Neural cell (in vitro differentiated cells): ENCODE results near the gene SSTR5. TPM values are rescaled to one million over a fixed set of nuclear protein-coding genes. Genes with fewer than 3 reads are reported as not detected.

ENCODE experiments used
- H2AFZ ChIP-seq: fragments of 200-600, 300-800 bp; sonication (generic), shearing (Covaris generic); 2 replicates; pipeline ENCODE4 v1.6.0; 2014; ENCODE audit warnings: low read depth, mild to moderate bottlenecking, antibody characterized with exemption, low read length, moderate library complexity
- H3F3A ChIP-seq: fragments of 200-600 bp; shearing (Covaris generic); 2 replicates; pipeline ENCODE4 v1.6.1; 2016; ENCODE audit warnings: mild to moderate bottlenecking, moderate library complexity, mixed read lengths, antibody characterized with exemption, low read length; ENCODE audit not compliant: insufficient read depth, poor library complexity, severe bottlenecking
- H3K27ac ChIP-seq: fragments of 200-600, 300-800 bp; sonication (generic), shearing (Covaris generic); 2 replicates; pipeline ENCODE4 v1.5.1; 2014; ENCODE audit warnings: mild to moderate bottlenecking, low read length, moderate library complexity
- H3K27me3 ChIP-seq: fragments of 300-800, 200-600 bp; sonication (generic), shearing (Covaris generic); 2 replicates; pipeline ENCODE4 v1.6.0; 2014; ENCODE audit warnings: mild to moderate bottlenecking, low read depth, low read length, moderate library complexity; ENCODE audit not compliant: insufficient read depth
- H3K36me3 ChIP-seq: fragments of 300-800, 200-600 bp; sonication (generic), shearing (Covaris generic); 2 replicates; pipeline ENCODE4 v1.5.1; 2014; ENCODE audit warnings: mild to moderate bottlenecking, antibody characterized with exemption, low read length, moderate library complexity; ENCODE audit not compliant: insufficient read depth
- H3K4me2 ChIP-seq: fragments of 300-800, 200-600 bp; sonication (generic), shearing (Covaris generic); 2 replicates; pipeline ENCODE4 v1.6.0; 2014; ENCODE audit warnings: mild to moderate bottlenecking, low read length
- H3K4me3 ChIP-seq: fragments of 300-800, 200-600 bp; sonication (generic), shearing (Covaris generic); 2 replicates; pipeline ENCODE4 v1.5.1; 2014; ENCODE audit warnings: mild to moderate bottlenecking, low read length, moderate library complexity
- H3K79me2 ChIP-seq: fragments of 200-600 bp; shearing (Covaris generic); replicated peaks from 2 replicates; pipeline ENCODE4 v1.6.0; 2014; ENCODE audit warnings: mild to moderate bottlenecking, low read length, moderate library complexity; ENCODE audit not compliant: insufficient read depth
- H3K9ac ChIP-seq: fragments of 300-800, 200-600 bp; sonication (generic), shearing (Covaris generic); 2 replicates; pipeline ENCODE4 v1.6.1; 2016; ENCODE audit warnings: mild to moderate bottlenecking, low read length, mixed read lengths
- H3K9me2 ChIP-seq: fragments of 200-600 bp; shearing (Covaris generic); 2 replicates; pipeline ENCODE4 v1.6.1; 2016; ENCODE audit warnings: mild to moderate bottlenecking, low read length, mixed read lengths; ENCODE audit not compliant: insufficient read depth
- H3K9me3 ChIP-seq: fragments of 200-600, 300-800 bp; sonication (generic), shearing (Covaris generic); 2 replicates; pipeline ENCODE4 v1.6.1; 2016; ENCODE audit warnings: mild to moderate bottlenecking, mixed run types, low read length, moderate library complexity, mixed read lengths
- H4K20me1 ChIP-seq: fragments of 200-600 bp; shearing (Covaris generic); 2 replicates; pipeline ENCODE4 v1.6.1; 2016; ENCODE audit warnings: mild to moderate bottlenecking, mixed run types; ENCODE audit not compliant: insufficient read depth
- CTCF ChIP-seq: fragments of 450-650 bp; IDR thresholded peaks from 2 replicates; pipeline ENCODE4 v1.5.1; 2014; ENCODE audit warnings: antibody characterized with exemption, mild to moderate bottlenecking, moderate library complexity; ENCODE audit not compliant: poor library complexity, severe bottlenecking
- EP300 ChIP-seq: fragments of 450-650 bp; conservative IDR thresholded peaks from 2 replicates; pipeline ENCODE4 v1.6.1; 2014; ENCODE audit warnings: antibody characterized with exemption, mild to moderate bottlenecking, moderate library complexity; ENCODE audit not compliant: poor library complexity, severe bottlenecking
- EZH2 ChIP-seq: fragments of 200-600, 300-800 bp; shearing (Covaris generic), sonication (generic); IDR thresholded peaks from 2 replicates; pipeline ENCODE4 v1.6.1; 2014; ENCODE audit warnings: antibody characterized with exemption, low read length, borderline replicate concordance, mild to moderate bottlenecking; ENCODE audit not compliant: insufficient read depth, poor library complexity, severe bottlenecking
- MXI1 ChIP-seq: fragments of 450-650 bp; conservative IDR thresholded peaks from 2 replicates; pipeline ENCODE4 v1.6.1; 2014; ENCODE audit warnings: antibody characterized with exemption, mild to moderate bottlenecking; ENCODE audit not compliant: poor library complexity, severe bottlenecking
- POLR2AphosphoS5 ChIP-seq: IDR thresholded peaks from 2 replicates; pipeline ENCODE4 v1.6.1; 2012
- RAD21 ChIP-seq: fragments of 450-650 bp; conservative IDR thresholded peaks from 2 replicates; pipeline ENCODE4 v1.6.1; 2014; ENCODE audit warnings: antibody characterized with exemption, mild to moderate bottlenecking, moderate library complexity
- REST ChIP-seq: IDR thresholded peaks from 2 replicates; pipeline ENCODE4 v1.6.1; 2012; ENCODE audit warnings: borderline replicate concordance
- SMC3 ChIP-seq: fragments of 450-650 bp; conservative IDR thresholded peaks from 2 replicates; pipeline ENCODE4 v1.6.1; 2014; ENCODE audit warnings: antibody characterized with exemption, mild to moderate bottlenecking, moderate library complexity; ENCODE audit not compliant: poor library complexity
- TAF1 ChIP-seq: IDR thresholded peaks from 2 replicates; pipeline ENCODE4 v1.6.1; 2012; ENCODE audit warnings: low read depth
- polyA plus RNA-seq: library from polyadenylated mRNA; depleted of rRNA; stranded (reverse); fragments of >200 nt; gene quantifications from 2 replicates; pipeline ENCODE4 v1.2.3, GENCODE V29; 2014

Gene SSTR5
- polyA plus RNA-seq, 1 donor from 2014 or later: not detected

DNA sequence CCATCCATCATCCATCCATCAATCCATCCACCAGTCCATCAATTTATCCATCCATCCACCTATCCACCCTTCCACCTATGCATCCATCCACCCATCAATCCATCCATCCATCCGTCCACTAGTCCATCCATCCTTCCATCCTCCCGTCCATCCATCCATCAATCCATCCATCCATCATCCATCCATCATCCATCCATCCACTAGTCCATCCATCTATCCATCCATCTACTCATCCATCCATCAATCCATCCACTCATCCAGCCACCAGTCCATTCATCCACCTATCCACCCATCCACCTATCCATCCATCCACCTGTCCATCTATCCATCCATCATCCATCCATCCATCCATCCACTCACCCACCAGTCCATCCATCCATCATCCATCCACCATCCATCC lies 39.9 kb upstream of the SSTR5 start:
- Histone ChIP-seq H3K36me3 (no peaks in the 10 kb centered on the region), H3K27ac (no peak overlapping the region), H3F3A (no peaks in the 10 kb centered on the region), H3K79me2 (no peaks in the 10 kb centered on the region), H3K27me3 (no peaks in the 10 kb centered on the region), H3K9me2 (no peaks in the 10 kb centered on the region), H3K4me3 (no peak overlapping the region), H2AFZ (no peak overlapping the region), H4K20me1 (no peaks in the 10 kb centered on the region), H3K9me3 (no peaks in the 10 kb centered on the region), H3K4me2 (no peak overlapping the region), H3K9ac (no peak overlapping the region)
- TF ChIP-seq POLR2AphosphoS5 (no peak), TAF1 (no peak), MXI1 (no peak), RAD21 (no peak), CTCF (no peak), EP300 (no peak), EZH2 (no peak), SMC3 (no peak), REST (no peak)

- TF ChIP-seq REST: no peak
- Histone ChIP-seq H3K79me2 (no peaks in the 10 kb centered on the region), H3F3A (no peaks in the 10 kb centered on the region), H4K20me1 (no peaks in the 10 kb centered on the region), H3K4me3 (no peak overlapping the region), H3K9ac (no peak overlapping the region), H3K4me2 (no peak overlapping the region), H3K27ac (no peak overlapping the region), H2AFZ (no peak overlapping the region), H3K9me2 (no peaks in the 10 kb centered on the region), H3K36me3 (no peaks in the 10 kb centered on the region), H3K27me3 (no peaks in the 10 kb centered on the region), H3K9me3 (no peaks in the 10 kb centered on the region)
These were observed 39.3 kb upstream of the SSTR5 start for GRCh38 chr16:1033128-1033679.
